Measurements from ENCODE around the gene ADCY9.

Gene ADCY9

GRCh38 chr16:4003576-4003975 lies 112.7 kb downstream of the ADCY9 start:
- no peak for DNase-seq (ENCODE audit: low read depth in 2 of 2)

GRCh38 chr16:4003166-4003565 lies 113.1 kb downstream of the ADCY9 start:
- no peak for DNase-seq (ENCODE audit: low read depth in 2 of 2)

GRCh38 chr16:4002121-4002520 lies 114.1 kb downstream of the ADCY9 start:
- DNase-seq (ENCODE audit: low read depth in 2 of 2): no peak

- DNase-seq (ENCODE audit: low read depth in 2 of 2): peak; percentile 37 to 44
These were observed 116.5 kb downstream of the ADCY9 start for GRCh38 chr16:3999479-4000325.

GRCh38 chr16:3998793-3999478 lies 117.3 kb downstream of the ADCY9 start:
- DNase-seq (ENCODE audit: low read depth in 2 of 2): no peak

- DNase-seq (ENCODE audit: low read depth in 2 of 2): no peak
These were observed 118.9 kb downstream of the ADCY9 start for GRCh38 chr16:3997231-3997841.

GRCh38 chr16:3995001-3995400 lies 121.2 kb downstream of the ADCY9 start:
- DNase-seq (ENCODE audit: low read depth in 2 of 2): no peak

- no peak for DNase-seq (ENCODE audit: low read depth in 2 of 2)
These were observed 123.0 kb downstream of the ADCY9 start for GRCh38 chr16:3993052-3993785.

- DNase-seq (ENCODE audit: low read depth in 2 of 2): no peak
These were observed 123.8 kb downstream of the ADCY9 start for GRCh38 chr16:3992297-3993051.

GRCh38 chr16:3988824-3989223 lies 127.4 kb downstream of the ADCY9 start:
- DNase-seq (ENCODE audit: low read depth in 2 of 2): no peak

GRCh38 chr16:3988011-3988410 lies 128.2 kb downstream of the ADCY9 start:
- no peak for DNase-seq (ENCODE audit: low read depth in 2 of 2)

GRCh38 chr16:3987231-3987630 lies 129.0 kb downstream of the ADCY9 start:
- no peak for DNase-seq (ENCODE audit: low read depth in 2 of 2)

GRCh38 chr16:3986235-3986544 lies 130.1 kb downstream of the ADCY9 start:
- DNase-seq (ENCODE audit: low read depth in 2 of 2): no peak

GRCh38 chr16:3984111-3985060 lies 131.9 kb downstream of the ADCY9 start:
- no peak for DNase-seq (ENCODE audit: low read depth in 2 of 2)

GRCh38 chr16:3983081-3983520 lies 133.1 kb downstream of the ADCY9 start:
- peak in 1 of 2 experiments; percentile 32 for DNase-seq (ENCODE audit: low read depth in 2 of 2)

GRCh38 chr16:3982216-3982615 lies 134.0 kb downstream of the ADCY9 start:
- no peak for DNase-seq (ENCODE audit: low read depth in 2 of 2)

- DNase-seq (ENCODE audit: low read depth in 2 of 2): peak; percentile 76 to 79
These were observed 135.8 kb downstream of the ADCY9 start for GRCh38 chr16:3980253-3981111.

- DNase-seq (ENCODE audit: low read depth in 2 of 2): no peak
These were observed 136.7 kb downstream of the ADCY9 start for GRCh38 chr16:3979518-3979917.

- DNase-seq (ENCODE audit: low read depth in 2 of 2): no peak
These were observed 137.2 kb downstream of the ADCY9 start for GRCh38 chr16:3979070-3979469.
